Measurements from ENCODE around the gene PIGO.

Gene PIGO

DNA sequence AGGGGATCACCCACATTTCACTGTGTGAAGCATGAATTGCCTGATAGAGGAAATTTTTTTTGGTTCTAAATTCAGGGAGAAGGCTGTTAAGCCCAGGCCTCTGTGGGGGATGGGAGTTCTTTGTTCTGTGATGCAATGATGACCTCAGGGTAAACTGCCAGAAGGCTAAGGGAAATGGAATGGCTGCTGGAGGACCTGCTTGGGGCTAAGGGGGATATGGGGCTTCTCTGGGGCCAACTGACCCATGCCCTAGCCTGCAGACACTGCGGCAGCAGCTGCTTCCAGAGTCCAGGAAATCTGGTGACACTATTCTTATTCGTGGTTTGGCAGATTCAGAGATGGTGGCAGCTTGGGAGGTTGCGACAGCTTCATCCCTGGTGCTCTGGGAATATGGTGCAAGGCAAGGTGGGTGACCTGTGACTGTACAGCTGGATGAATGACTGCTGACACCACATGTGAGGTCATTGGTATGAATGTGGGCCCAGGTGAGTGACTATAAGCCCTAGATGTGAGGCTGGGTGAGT is 54.2 kb downstream of the PIGO start:
- Histone ChIP-seq H3K4me3 (ENCODE audit: low read depth, low read length, poor library complexity, severe bottlenecking) (no peak overlapping the region), H3F3A (ENCODE audit: insufficient read depth, low read length) (no peaks in the 10 kb centered on the region), H3K9ac (ENCODE audit: low read length) (no peak overlapping the region), H3K27ac (ENCODE audit: low read depth, low read length, poor library complexity, severe bottlenecking) (no peak overlapping the region), H3K4me1 (ENCODE audit: insufficient read depth, low read length, severe bottlenecking) (no peaks in the 10 kb centered on the region), H3K36me3 (ENCODE audit: insufficient read depth, low read length) (no peaks in the 10 kb centered on the region; the same call in 1 of the 2 replicates), H2AFZ (ENCODE audit: low read length) (no peak overlapping the region), H3K9me3 (ENCODE audit: low read length) (no peaks in the 10 kb centered on the region), H3K27me3 (ENCODE audit: insufficient read depth, low read length) (no peaks in the 10 kb centered on the region), H3K79me2 (ENCODE audit: insufficient read depth, low read length) (no peaks in the 10 kb centered on the region), H4K20me1 (ENCODE audit: insufficient read depth, low read length) (no peaks in the 10 kb centered on the region), H3K9me2 (ENCODE audit: low read depth, low read length) (no peaks in the 10 kb centered on the region), H3K4me2 (ENCODE audit: low read length) (no peak overlapping the region)
- no peak for TF ChIP-seq EZH2 (IDR thresholded peaks at IDR 0.05; ENCODE audit: borderline replicate concordance, low read length)

Data from OCI-LY1 (cell line).